WTC11 (cell line): ENCODE results near the gene ATP5MG. TPM values are rescaled to one million over a fixed set of nuclear protein-coding genes. Genes with fewer than 3 reads are reported as not detected.

ENCODE experiments used
- ATAC-seq: fragments of 200-7000 bp; cut with Tn5 transposase; 2 replicates; pipeline ENCODE4 v1.10.0; 2021; ENCODE audit warnings: mild to moderate bottlenecking, moderate library complexity
- CTCF ChIA-PET: fragments of 300-600 bp; sonication (Branson Sonifier 250); formaldehyde crosslinking; loops from one replicate; lab custom pipeline; 2021; ENCODE audit warnings: antibody characterized with exemption; lab: Charles Lee
- POLR2A ChIA-PET: fragments of 350-600 bp; sonication (Branson Sonifier 250); formaldehyde crosslinking; loops from one replicate; lab custom pipeline; 2021; ENCODE audit warnings: antibody characterized with exemption; lab: Charles Lee
- DNase-seq: peaks from one replicate; pipeline ENCODE4 v3.0.0; 2021; ENCODE audit warnings: low spot score
- H3K27ac Mint-ChIP-seq: 2 replicates; pipeline ENCODE4 v1.8.0; 2021; ENCODE audit warnings: mixed read lengths
- H3K27me3 Mint-ChIP-seq: 2 replicates; pipeline ENCODE4 v1.8.0; 2021; ENCODE audit warnings: low read depth, mild to moderate bottlenecking, moderate library complexity, mixed read lengths
- H3K36me3 Mint-ChIP-seq: 2 replicates; pipeline ENCODE4 v1.8.0; 2021; ENCODE audit warnings: mixed read lengths
- H3K4me1 Mint-ChIP-seq: 2 replicates; pipeline ENCODE4 v1.8.0; 2022; ENCODE audit warnings: mixed read lengths
- H3K4me3 Mint-ChIP-seq: 2 replicates; pipeline ENCODE4 v1.8.0; 2021; ENCODE audit warnings: mild to moderate bottlenecking, moderate library complexity, mixed read lengths
- H3K9me3 Mint-ChIP-seq: 2 replicates; pipeline ENCODE4 v1.8.0; 2021; ENCODE audit warnings: mixed read lengths
- AR ChIP-seq: fragments of 250-450 bp; sonication (Bioruptor Pico); IDR thresholded peaks from 2 replicates; pipeline ENCODE4 v1.9.0; 2021; ENCODE audit warnings: mild to moderate bottlenecking
- ATF1 ChIP-seq: sonication (generic); formaldehyde crosslinking; IDR thresholded peaks from 2 replicates; pipeline ENCODE4 v1.8.1; 2023; ENCODE audit warnings: mild to moderate bottlenecking, moderate library complexity, missing genetic modification reagents
- ATF2 ChIP-seq: sonication (generic); formaldehyde crosslinking; IDR thresholded peaks from 2 replicates; pipeline ENCODE4 v1.8.1; 2022; ENCODE audit warnings: low read depth, missing genetic modification reagents, borderline replicate concordance
- CREM ChIP-seq: sonication (generic); formaldehyde crosslinking; IDR thresholded peaks from 2 replicates; pipeline ENCODE4 v1.8.1; 2022; ENCODE audit warnings: mild to moderate bottlenecking, missing genetic modification reagents, moderate library complexity
- E2F5 ChIP-seq: sonication (generic); formaldehyde crosslinking; IDR thresholded peaks from 2 replicates; pipeline ENCODE4 v1.8.1; 2022; ENCODE audit warnings: mild to moderate bottlenecking, moderate library complexity, missing genetic modification reagents
- ERG ChIP-seq: fragments of 250-450 bp; sonication (Bioruptor Pico); IDR thresholded peaks from 2 replicates; pipeline ENCODE4 v1.8.0; 2021; ENCODE audit warnings: mild to moderate bottlenecking
- FOXJ3 ChIP-seq: sonication (generic); formaldehyde crosslinking; IDR thresholded peaks from 2 replicates; pipeline ENCODE4 v1.9.0; 2021; ENCODE audit warnings: missing genetic modification reagents, mild to moderate bottlenecking, borderline replicate concordance
- FOXP4 ChIP-seq: sonication (generic); formaldehyde crosslinking; IDR thresholded peaks from 2 replicates; pipeline ENCODE4 v1.8.0; 2022; ENCODE audit warnings: mild to moderate bottlenecking, missing genetic modification reagents
- NR2C2 ChIP-seq: sonication (generic); formaldehyde crosslinking; IDR thresholded peaks from 2 replicates; pipeline ENCODE4 v1.8.0; 2022; ENCODE audit warnings: mild to moderate bottlenecking, missing genetic modification reagents
- RORB ChIP-seq: fragments of 250-450 bp; sonication (Bioruptor Pico); IDR thresholded peaks from 2 replicates; pipeline ENCODE4 v1.9.0; 2021; ENCODE audit warnings: mild to moderate bottlenecking
- STAT6 ChIP-seq: sonication (generic); formaldehyde crosslinking; conservative IDR thresholded peaks from 2 replicates; pipeline ENCODE4 v1.8.1; 2023; ENCODE audit warnings: mild to moderate bottlenecking, low read depth, missing genetic modification reagents, moderate library complexity
- TP53 ChIP-seq: sonication (generic); formaldehyde crosslinking; IDR thresholded peaks from 2 replicates; pipeline ENCODE4 v1.8.1; 2023; ENCODE audit warnings: mild to moderate bottlenecking, missing genetic modification reagents
- ZMAT4 ChIP-seq: fragments of 250-450 bp; sonication (Bioruptor Pico); IDR thresholded peaks from 2 replicates; pipeline ENCODE4 v1.9.0; 2021; ENCODE audit warnings: mild to moderate bottlenecking
- ZNF138 ChIP-seq: sonication (generic); formaldehyde crosslinking; conservative IDR thresholded peaks from 2 replicates; pipeline ENCODE4 v1.8.1; 2022; ENCODE audit warnings: mild to moderate bottlenecking, moderate library complexity, missing genetic modification reagents
- ZNF263 ChIP-seq: sonication (generic); formaldehyde crosslinking; IDR thresholded peaks from 2 replicates; pipeline ENCODE4 v1.8.1; 2022; ENCODE audit warnings: low read depth, mild to moderate bottlenecking, moderate library complexity, missing genetic modification reagents
- ZNF512 ChIP-seq: sonication (generic); formaldehyde crosslinking; IDR thresholded peaks from 2 replicates; pipeline ENCODE4 v1.8.1; 2022; ENCODE audit warnings: missing genetic modification reagents, borderline replicate concordance
- ZNF671 ChIP-seq: fragments of 250-450 bp; sonication (Bioruptor Pico); IDR thresholded peaks from 2 replicates; pipeline ENCODE4 v1.8.0; 2021; ENCODE audit warnings: mild to moderate bottlenecking
- ZSCAN18 ChIP-seq: fragments of 250-450 bp; sonication (Bioruptor Pico); IDR thresholded peaks from 2 replicates; pipeline ENCODE4 v2.1.2; 2022; ENCODE audit warnings: mild to moderate bottlenecking, moderate library complexity
- total RNA-seq: library from RNA; stranded (reverse); gene quantifications from 3 replicates; pipeline ENCODE4 v1.2.3, GENCODE V29; 2021

Gene ATP5MG
- total RNA-seq, 1 experiment from 2014 or later = 251 TPM

- TF ChIP-seq FOXP4 (CRISPR knock-in tag) = no peak
- TF ChIP-seq NR2C2 (CRISPR knock-in tag) = no peak
- no peak for TF ChIP-seq ZNF671 (CRISPR knock-in tag)
- TF ChIP-seq ATF2 (CRISPR knock-in tag) = no peak
- TF ChIP-seq ZSCAN18 (CRISPR knock-in tag) = no peak
These were observed 20.8 kb upstream of the ATP5MG start (continued) for GRCh38 chr11:118380571-118380970.

GRCh38 chr11:118382954-118383353, 18.5 kb upstream of the ATP5MG start:
- CTCF ChIA-PET = interaction anchor here (0.7 kb wide), 1 partner anchor 105 kb away, joined by 6 read pairs; no protein-coding TSS in a partner anchor
- no peak for TF ChIP-seq FOXJ3 (CRISPR knock-in tag)
- TF ChIP-seq ZMAT4 (CRISPR knock-in tag) = no peak
- TF ChIP-seq TP53 (CRISPR knock-in tag) = no peak
- no peak for TF ChIP-seq STAT6 (CRISPR knock-in tag)
- no peak for TF ChIP-seq ZNF263 (CRISPR knock-in tag)
- no peak for TF ChIP-seq ERG (CRISPR knock-in tag)
- no peak for TF ChIP-seq ATF1 (CRISPR knock-in tag)
- TF ChIP-seq FOXP4 (CRISPR knock-in tag) = no peak
- no peak for TF ChIP-seq E2F5
- TF ChIP-seq NR2C2 (CRISPR knock-in tag) = no peak
- TF ChIP-seq ZNF138 = no peak
- no peak for TF ChIP-seq ZNF512 (CRISPR knock-in tag)
- no peak for TF ChIP-seq CREM
- TF ChIP-seq AR = no peak
- no peak for TF ChIP-seq RORB

More at GRCh38 chr11:118382954-118383353, 18.5 kb upstream of the ATP5MG start:
- POLR2A ChIA-PET = no interaction called here
- Mint-ChIP-seq H3K36me3 (peaks cover 43% of the 10 kb centered on the region), H3K4me1 (no peaks in the 10 kb centered on the region), H3K27me3 (no peaks in the 10 kb centered on the region), H3K27ac (no peak overlapping the region), H3K9me3 (no peaks in the 10 kb centered on the region), H3K4me3 (no peak overlapping the region)
- DNase-seq (no peak), ATAC-seq (no peak)
